Forelimb muscle (tissue), 1 donor: ENCODE data around the gene EXD3. TPM values are rescaled to one million over a fixed set of nuclear protein-coding genes. Genes with fewer than 3 reads are reported as not detected.

ENCODE experiments used
- DNase-seq: peaks from one replicate; pipeline ENCODE4 v3.0.0-alpha.2; 2013; ENCODE audit warnings: low read depth
- polyA plus RNA-seq: library from polyadenylated mRNA; unstranded; fragments of 120-200 nt; gene quantifications from one replicate; pipeline ENCODE4 v1.2.1, GENCODE V29; 2013; ENCODE audit not compliant: insufficient read length

Gene EXD3
- polyA plus RNA-seq, 1 donor, result 13.0 TPM

- DNase-seq, result no peak
Observed at GRCh38 chr9:137432687-137433348, 9.9 kb upstream of the EXD3 start.

GRCh38 chr9:137431416-137431931, 8.5 kb upstream of the EXD3 start:
- DNase-seq, result no peak

GRCh38 chr9:137430723-137431415, 7.9 kb upstream of the EXD3 start:
- DNase-seq, result no peak

GRCh38 chr9:137429974-137430722, 7.2 kb upstream of the EXD3 start:
- no peak for DNase-seq

- no peak for DNase-seq
Observed at GRCh38 chr9:137429546-137429890, 6.6 kb upstream of the EXD3 start.

- DNase-seq, result no peak
Observed at GRCh38 chr9:137428841-137429545, 6.0 kb upstream of the EXD3 start.

- no peak for DNase-seq
Observed at GRCh38 chr9:137428311-137428630, 5.3 kb upstream of the EXD3 start.

- no peak for DNase-seq
Observed at GRCh38 chr9:137427454-137428310, 4.7 kb upstream of the EXD3 start.

GRCh38 chr9:137426018-137426681, 3.2 kb upstream of the EXD3 start:
- DNase-seq, result no peak

- no peak for DNase-seq
Observed at GRCh38 chr9:137423514-137424291, 741 bp upstream of the EXD3 start.

GRCh38 chr9:137421838-137422603, 941 bp downstream of the EXD3 start:
- DNase-seq, result no peak

- no peak for DNase-seq
Observed at GRCh38 chr9:137417161-137418021, 5.6 kb downstream of the EXD3 start.

GRCh38 chr9:137416563-137417151, 6.3 kb downstream of the EXD3 start:
- no peak for DNase-seq

GRCh38 chr9:137416006-137416562, 6.9 kb downstream of the EXD3 start:
- no peak for DNase-seq

GRCh38 chr9:137415451-137415850, 7.5 kb downstream of the EXD3 start:
- DNase-seq, result no peak

GRCh38 chr9:137412431-137412830, 10.5 kb downstream of the EXD3 start:
- no peak for DNase-seq

- DNase-seq, result no peak
Observed at GRCh38 chr9:137411645-137412380, 11.1 kb downstream of the EXD3 start.
